Measurements from ENCODE around the gene PPP1R13B.

- TF ChIP-seq CTCF (IDR thresholded peaks at IDR 0.05 in 4 of 5, conservative IDR thresholded peaks at IDR 0.05 in 1 of 5), result no peak
- no peak for TF ChIP-seq POLR2A (IDR thresholded peaks at IDR 0.05)
Measured at GRCh38 chr14:103816991-103817390, 30.4 kb downstream of the PPP1R13B start.
